Embryonic facial prominence (tissue), 1 donor: ENCODE measurements around the gene PIK3R3.
"Not testable (repeated sequence)": the region's sequence is repeated elsewhere in the genome, so short reads cannot be mapped to it uniquely, and the experiment has no call there.

Experiments used
- DNase-seq: peaks from one replicate; pipeline ENCODE4 v3.0.0-alpha.2; 2016; ENCODE audit errors: extremely low spot score

The PIK3R3 gene

DNA sequence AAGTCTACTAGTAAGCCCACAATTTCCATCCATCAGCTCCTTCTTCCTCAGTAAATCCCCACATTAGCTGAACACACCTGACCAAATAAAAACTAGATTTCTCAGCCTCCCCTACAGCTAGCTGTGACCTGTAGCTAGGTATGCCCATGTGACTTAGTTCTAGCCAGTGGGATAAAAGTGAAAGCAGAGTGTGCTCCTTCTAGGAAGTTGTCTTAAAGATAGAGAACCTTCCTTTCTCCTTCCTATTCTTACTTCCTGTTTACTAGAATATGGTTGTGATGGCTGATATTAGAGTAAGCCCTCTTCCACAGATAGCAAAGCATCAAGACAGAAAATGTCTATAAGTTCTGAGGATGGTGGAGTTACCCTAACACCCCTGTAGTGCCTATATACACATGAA is 67.0 kb downstream of the PIK3R3 start:
- no peak for DNase-seq

DNA sequence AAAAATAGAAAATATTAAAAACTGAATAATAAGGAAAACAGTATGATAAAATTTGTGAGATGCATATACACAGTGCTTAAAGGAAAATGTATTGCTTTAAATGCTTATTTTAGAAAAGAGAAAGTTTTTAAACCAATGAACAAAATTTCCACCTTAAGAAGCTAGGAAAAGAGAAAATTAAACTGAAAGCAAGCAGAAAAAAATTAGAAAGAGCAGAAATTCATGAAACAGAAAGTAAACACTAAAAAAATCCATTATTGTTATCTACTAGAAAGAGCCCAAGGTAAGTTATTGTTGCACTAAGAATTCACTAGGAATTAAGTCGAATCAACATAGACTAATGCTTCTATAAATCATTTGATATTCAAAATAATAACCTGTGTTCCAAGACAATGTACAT is 67.7 kb downstream of the PIK3R3 start:
- DNase-seq, result no peak

DNA sequence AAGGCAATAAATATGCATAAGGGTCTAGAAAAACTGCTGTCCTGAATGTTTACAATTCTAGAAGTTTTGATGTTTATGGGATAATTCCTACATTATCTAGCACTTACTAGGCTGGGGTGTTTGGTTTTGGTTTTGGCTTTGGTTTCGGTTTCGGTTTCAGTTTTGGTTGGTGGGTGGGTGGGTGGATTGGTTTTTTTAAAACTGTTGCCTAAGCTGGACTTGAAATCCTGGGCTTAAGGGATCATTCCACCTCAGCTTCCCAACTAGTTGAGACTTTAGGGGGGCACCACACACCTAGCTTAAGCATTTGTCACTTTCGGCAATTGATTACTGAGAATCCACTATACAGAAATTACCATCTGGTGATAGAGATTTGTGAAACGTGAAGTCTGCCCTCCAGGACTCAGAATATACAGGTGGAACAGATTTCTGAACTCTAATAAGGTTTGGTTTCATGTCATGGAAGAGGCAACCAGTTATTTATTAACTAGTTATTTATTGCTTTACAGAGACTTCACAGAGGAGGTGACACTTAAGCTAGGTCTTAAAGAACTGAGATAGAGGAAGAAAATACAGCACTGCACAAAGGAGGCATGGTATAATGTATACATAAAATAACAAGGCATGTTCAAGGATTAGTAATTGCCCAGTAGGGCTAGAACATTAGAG is 69.6 kb downstream of the PIK3R3 start:
- no peak for DNase-seq

DNA sequence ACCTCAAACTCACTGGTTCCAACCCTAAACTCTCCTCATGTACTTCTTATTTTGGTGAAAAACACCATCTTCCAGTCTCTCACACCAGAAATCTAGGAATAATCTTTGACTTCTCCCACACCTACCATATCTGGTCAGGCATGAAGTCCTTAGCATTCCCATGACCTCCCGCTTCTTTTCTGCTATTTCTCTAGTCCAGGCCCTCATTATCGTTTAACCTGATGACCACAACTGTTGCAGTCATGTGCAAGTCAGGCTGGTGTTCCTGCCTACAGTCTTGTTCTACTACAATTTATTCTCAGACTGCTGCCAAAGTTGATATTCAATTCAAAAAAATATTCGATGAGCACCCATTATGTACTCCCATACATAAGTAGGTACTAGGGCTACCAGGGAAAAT is 71.3 kb downstream of the PIK3R3 start:
- DNase-seq, result no peak

DNA sequence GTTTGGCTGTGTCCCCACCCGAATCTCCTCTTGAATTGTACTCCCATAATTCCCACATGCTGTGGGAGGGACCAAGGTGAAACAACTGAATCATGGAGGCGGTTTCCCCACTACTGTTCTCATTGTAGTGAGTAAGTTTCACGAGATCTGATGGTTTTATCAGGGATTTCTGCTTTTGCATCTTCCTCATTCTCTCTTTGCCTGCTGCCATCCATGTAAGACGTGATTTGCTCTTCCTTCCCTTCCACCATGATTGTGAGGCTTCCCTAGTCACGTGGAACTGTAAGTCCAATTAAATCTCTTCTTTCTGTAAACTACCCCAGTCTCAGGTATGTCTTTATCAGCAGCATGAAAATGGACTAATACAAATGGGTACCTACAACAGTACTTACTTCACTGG is 73.5 kb downstream of the PIK3R3 start:
- no peak for DNase-seq

DNA sequence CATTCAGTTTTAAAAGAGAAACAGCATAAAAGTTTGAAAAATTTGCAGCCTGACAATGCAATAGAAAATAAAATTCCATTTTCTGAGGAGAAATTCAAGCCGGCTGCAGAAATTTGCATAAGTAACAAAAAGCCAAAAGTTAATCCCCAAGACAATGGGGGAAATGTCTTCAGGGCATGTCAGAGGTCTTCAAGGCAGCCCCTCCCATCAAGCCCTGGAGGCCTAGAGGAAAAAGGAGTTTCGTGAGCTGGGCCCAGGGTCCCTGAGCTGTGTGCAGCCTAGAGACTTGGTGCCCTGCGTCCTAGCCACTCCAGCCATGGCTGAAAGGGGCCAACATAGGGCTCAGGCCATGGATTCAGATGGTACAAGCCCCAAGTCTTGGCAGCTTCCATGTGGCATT is 74.6 kb downstream of the PIK3R3 start:
- no peak for DNase-seq

DNA sequence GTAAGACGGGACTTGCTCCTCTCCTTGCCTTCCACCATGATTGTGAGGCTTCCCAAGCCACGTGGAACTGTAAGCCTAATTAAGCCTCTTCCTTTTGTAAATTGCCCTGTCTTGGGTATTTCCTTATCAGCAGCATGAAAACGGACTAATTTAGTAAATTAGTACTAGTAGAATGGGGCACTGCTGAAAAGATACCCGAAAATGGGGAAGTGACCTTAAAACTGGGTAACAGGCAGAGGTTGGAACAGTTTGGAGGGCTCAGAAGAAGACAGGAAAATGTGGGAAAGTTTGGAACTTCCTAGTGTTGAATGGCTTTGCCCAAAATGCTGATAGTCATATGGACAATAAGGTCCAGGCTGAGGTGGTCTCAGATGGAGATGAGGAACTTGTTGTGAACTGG is 75.2 kb downstream of the PIK3R3 start:
- not testable (repeated sequence) for DNase-seq

DNA sequence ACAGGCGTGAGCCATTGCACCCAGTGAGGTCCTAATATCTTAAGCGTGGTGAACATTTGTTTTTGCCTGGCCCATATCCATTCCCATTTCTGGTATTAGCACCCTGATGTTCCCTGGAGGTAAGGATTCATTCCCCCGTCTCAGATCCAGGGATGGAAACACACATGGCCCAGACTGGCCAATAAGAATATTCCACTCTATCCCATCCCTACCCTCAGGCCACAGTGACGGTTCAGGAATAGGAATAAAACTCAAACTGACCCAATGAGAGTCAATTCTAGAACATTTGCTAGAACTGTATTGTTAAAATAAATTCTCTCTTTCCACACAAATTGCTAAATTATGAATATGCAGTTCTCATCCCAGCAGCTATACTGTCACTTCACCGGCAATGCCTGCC is 76.1 kb downstream of the PIK3R3 start:
- DNase-seq, result no peak

DNA sequence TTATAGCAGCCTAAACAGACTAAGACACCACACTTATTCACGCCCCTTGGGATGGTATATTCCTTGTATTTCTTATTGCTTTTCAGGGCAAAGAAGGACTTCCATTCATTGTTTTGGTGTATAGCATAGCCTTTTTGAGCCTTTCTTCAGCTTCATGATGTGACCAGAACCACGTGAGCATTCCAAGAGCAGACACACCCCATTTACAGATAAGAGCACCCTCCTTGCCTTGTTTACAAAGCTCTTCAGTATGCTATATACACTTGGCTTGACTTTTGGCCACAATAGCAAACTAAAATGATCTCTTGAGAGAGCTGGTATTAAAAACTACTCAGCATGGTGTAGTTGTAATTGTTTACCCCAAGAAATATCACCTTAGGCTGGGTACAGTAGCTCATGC is 78.7 kb downstream of the PIK3R3 start:
- DNase-seq, result no peak

DNA sequence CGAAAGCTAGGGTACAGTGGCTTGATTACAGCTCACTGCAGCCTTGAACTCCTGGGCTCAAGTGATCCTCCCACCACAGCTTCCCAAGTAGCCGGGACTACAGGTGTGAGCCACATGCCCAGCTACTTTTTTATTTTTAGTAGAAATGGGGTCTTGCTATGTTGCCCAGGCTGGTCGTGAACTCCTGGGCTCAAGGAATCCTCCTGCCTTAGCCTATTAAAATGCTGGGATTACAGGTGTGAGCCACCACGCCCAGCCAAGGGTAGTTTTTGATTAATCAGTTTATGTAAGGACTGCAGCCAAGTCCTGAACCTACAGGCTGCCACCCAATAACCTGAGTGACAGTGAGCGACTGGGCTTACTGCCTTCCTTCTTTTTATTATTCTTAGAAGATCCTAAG is 88.3 kb downstream of the PIK3R3 start:
- no peak for DNase-seq

DNA sequence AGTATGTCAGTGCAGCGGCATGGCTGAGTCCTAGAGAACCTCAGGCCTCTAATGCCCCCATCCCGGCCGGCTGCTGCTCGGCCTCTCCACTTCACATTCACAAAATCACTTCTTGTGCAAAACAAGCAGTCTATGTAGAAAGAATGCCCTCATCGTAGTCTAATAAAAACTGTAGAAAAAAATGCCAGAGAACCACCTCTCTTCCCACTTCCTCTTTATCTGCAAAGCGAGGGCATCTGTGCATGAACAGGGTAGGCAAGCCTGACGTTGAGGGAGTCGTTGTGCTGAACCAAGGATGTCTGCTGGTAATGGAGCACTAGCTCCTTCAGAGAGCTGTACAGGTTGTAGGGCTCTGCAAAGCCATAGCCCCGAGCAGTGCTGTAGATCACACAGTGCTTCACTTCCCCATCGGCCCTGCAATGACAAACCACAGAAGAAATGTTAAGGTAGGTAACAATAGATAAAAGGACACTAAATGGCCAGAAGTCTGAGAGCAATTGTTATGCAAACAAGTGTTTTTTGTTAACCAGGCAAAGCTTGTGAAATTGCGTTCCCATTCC is 88.9 kb downstream of the PIK3R3 start:
- no peak for DNase-seq

DNA sequence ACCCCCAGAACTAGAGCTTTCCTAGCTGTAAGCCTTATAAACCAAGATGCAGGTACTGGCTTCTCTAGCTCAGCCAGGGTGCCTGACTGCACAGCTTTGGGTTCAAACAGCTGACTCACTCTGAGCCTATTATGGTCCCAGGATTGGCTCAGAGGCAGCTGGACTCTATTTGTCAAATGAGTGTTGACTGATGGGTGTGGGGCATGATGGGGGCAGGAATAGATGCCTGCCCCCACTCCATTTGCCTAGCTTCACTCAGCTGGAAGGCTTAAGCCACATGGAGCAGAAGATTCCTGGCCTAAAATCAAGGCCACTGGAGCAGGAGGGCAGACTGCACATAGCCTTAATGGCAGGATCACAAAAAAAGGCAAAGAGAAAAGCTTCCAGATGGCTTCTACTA is 90.5 kb downstream of the PIK3R3 start:
- DNase-seq, result no peak

DNA sequence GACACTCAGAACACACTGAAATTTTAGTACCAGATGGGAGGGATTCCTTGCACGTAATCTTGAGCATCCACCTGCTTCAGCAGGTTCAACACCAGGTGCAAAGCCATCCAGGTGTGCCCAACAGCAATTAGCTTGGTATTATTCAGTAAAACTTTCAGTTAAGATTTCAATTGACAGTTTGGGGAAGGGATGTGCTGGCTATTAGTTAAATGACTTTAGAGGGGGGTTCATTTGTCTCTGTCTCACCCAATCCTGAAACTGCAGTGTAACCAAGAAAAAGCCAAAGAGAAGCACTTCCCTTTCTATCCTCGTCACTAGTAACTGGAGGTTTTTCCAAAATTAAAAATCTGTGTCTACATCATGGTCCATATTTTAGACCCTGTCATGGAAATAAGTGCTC is 90.9 kb downstream of the PIK3R3 start:
- no peak for DNase-seq

DNA sequence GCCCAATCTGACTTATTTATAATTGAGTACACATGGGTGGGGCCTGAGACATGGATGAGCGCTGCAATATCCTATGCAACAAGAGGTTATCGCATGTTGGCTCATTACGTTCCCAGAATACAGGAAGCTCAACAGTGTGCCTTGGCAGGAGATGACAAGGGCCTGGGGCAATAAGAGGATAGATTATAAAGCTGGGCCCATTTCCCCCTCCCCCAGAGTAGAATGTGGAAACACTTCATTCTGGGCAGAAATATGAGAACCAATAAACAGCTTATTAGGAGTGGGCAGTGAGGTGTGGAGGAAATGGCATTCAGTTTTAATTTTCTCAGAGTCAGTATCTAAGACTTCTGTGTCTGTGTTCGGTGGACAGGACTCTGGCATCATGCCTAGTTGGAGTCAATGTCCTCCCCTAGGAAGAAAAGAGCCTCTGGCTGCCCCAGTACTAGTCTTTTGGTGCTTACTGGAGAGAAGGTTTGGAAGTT is 92.8 kb downstream of the PIK3R3 start:
- no peak for DNase-seq

DNA sequence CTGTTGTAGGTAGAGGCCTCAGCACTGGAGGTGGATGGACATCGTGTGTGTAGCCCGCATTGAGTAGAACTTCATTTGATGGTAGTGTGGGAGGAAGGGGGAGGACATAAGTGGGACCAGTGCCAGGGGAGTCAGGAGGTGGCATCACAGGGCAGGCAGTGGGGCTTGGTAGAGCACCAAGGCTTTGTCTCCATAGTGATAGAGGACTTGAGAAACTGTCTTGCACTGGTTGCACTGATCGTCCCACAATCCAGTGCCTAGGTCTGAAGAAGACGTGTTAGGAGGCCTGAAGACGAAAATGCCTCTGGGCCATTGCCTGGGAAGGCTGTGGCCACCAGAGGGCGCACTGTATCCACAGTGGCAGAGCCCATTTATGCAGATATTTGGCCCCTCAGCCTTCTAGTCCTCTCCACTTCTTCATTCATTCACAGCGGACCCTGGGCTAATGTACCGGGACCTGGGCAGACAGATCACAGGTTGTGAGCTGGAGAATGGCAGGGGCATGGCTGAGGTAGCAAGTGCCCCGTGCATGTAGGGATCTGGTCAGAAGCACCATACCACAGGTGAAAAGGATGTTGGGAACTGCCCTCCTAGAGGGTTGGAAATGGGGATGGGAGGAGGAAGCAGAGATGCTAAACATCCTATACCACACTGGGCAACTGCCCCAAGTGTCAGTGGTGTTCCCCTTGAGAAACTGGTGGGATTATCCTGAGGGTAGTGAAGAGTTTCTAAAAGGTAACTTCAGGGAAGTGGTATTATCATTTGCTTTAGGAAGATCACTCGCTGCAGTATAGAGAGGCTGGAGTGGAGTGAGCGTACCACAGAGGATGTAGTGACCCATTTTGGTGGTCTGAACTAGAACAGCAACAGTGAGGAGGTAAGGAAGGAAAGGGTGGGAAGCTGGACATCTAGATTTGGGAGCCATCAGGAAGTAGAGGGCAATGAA is 95.3 kb downstream of the PIK3R3 start:
- DNase-seq, result peak; percentile 14

DNA sequence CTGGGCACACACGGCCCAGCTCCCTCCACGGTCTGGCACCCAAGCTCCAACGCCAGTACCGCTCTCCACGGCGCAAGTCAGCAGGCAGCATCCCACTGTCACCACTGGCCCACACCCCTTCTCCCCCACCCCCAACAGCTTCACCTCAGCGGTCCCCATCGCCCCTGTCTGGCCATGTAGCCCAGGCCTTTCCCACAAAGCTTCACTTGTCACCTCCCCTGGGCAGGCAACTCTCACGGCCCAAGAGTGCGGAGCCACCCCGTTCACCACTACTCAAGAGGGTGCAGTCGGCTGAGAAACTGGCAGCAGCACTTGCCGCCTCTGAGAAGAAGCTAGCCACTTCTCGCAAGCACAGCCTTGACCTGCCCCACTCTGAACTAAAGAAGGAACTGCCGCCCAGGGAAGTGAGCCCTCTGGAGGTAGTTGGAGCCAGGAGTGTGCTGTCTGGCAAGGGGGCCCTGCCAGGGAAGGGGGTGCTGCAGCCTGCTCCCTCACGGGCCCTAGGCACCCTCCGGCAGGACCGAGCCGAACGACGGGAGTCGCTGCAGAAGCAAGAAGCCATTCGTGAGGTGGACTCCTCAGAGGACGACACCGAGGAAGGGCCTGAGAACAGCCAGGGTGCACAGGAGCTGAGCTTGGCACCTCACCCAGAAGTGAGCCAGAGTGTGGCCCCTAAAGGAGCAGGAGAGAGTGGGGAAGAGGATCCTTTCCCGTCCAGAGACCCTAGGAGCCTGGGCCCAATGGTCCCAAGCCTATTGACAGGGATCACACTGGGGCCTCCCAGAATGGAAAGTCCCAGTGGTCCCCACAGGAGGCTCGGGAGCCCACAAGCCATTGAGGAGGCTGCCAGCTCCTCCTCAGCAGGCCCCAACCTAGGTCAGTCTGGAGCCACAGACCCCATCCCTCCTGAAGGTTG is 97.6 kb downstream of the PIK3R3 start:
- no peak for DNase-seq

DNA sequence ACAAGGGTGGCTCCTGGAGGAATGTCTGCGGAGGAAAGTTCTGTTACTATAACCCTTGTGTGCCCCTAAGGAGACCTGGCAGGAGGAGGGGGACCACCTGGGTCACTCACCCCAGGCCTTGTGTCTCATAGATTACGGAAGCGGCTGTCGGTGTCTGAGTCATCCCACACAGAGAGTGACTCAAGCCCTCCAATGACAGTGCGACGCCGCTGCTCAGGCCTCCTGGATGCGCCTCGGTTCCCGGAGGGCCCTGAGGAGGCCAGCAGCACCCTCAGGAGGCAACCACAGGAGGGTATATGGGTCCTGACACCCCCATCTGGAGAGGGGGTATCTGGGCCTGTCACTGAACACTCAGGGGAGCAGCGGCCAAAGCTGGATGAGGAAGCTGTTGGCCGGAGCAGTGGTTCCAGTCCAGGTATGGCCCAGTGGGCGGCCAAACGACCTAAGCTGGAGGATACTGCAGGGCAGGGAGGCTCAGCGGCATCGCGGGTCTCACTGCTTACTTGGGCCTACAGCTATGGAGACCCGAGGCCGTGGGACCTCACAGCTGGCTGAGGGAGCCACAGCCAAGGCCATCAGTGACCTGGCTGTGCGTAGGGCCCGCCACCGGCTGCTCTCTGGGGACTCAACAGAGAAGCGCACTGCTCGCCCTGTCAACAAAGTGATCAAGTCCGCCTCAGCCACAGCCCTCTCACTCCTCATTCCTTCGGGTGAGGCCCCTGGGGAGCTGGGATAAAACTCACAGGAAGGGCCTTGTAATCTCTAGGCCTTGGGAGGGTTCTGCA is 101.4 kb downstream of the PIK3R3 start:
- DNase-seq, result no peak

DNA sequence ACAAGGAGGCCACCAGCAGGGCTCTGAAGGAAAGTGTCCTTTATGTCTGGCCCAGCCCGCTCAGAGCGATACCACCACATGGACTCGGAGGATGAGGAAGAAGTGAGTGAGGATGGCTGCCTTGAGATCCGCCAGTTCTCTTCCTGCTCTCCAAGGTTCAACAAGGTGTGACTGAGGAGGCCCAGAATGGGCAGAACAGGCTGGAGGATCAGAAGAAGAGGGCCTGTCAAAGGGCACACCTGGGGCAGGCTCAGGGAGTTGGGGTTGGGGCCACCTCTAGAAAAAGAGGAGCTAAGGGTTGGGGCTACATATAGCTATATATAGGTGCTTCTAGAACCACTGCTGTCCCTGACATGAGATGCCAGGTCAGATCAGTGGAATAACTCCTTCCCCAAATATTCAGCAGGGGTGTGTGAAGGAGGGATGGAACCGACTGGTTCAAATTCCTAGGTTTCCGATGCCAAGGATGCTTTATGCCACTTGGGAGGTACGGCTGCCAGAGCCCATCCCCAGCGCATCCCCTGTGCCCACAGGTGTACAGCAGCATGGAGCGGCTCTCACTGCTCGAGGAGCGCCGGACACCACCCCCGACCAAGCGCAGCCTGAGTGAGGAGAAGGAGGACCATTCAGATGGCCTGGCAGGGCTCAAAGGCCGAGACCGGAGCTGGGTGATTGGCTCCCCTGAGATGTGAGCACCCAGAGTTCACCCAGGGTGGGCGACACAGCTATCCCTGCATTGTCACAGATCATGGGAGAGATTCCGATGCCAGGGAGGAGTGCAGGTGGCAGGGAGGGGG is 102.2 kb downstream of the PIK3R3 start:
- no peak for DNase-seq

DNA sequence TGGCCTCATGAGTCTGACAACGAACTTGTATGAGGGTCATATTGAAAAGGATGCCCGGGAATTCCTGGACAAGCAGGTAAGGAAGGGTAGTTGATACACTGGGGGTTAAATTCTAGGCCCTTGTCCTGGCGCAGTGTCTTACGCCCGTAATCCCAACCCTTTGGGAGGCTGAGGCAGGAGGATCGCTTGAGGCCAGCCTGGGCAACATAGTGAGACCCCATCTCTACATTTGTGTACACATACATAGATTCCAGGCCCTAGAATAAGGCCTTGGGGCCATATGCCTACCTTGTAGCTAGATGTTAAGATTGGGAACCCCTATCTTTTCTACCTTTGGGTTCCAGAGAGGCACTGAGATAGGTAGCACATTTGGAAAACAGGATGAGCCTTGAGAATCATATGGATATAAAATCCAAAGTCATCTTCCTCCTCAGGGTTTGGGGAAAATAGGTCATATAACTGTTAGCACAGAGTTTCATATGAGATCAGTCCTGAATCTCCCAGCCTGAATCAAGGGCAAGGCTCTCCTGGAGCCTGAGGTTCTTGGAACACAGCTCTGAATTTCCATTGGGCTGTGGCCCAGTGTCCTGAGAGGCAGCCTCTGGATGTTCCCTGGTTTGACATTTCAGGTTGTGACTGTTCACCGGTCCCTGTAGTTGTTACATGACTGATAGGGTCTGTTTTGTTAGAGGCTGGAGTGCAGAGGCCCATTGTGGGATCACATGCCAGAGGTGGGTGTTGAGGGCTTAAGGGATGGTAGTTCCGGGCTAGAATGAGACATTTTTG is 104.4 kb downstream of the PIK3R3 start:
- DNase-seq, result no peak
